Jurkat, Clone E6-1 (cell line): Measurements from ENCODE around the gene TFB2M.

Experiments used
- DNase-seq: peaks from one replicate; pipeline ENCODE4 v3.0.0-alpha.2; 2011; ENCODE audit warnings: low read depth, low spot score
- H3K4me3 ChIP-seq: 2 replicates; pipeline ENCODE4 v1.5.1; 2011; ENCODE audit warnings: mild to moderate bottlenecking, low read length, control low read depth, moderate library complexity

Gene TFB2M

GRCh38 chr1:246492611-246493245 is 73.3 kb downstream of the TFB2M start:
- no peak for DNase-seq
- H3K4me3 ChIP-seq = no peak overlapping the region

GRCh38 chr1:246491551-246492053 is 74.5 kb downstream of the TFB2M start:
- H3K4me3 ChIP-seq = no peak overlapping the region
- DNase-seq = no peak
